Adrenal gland (tissue), 5 donors: ENCODE results near the gene RBPMS2.

ENCODE experiments used
- CTCF ChIP-seq, 6 experiments: fragments of 450-650 bp in 4 of 6; fragments of 200-600 bp in 2 of 6; sonication (generic) in 1 of 6; IDR thresholded peaks; 1 replicate in 5 of 6; 2 replicates in 1 of 6; pipeline versions ENCODE4 v1.5.1 to v1.8.0; 2016 to 2021; ENCODE audit warnings: antibody characterized with exemption in 6 of 6, mild to moderate bottlenecking in 2 of 6, moderate library complexity in 1 of 6
- POLR2A ChIP-seq, 2 donors: fragments of 450-650 bp; IDR thresholded peaks; one replicate each; pipeline ENCODE4 v1.6.1; 2017; ENCODE audit warnings: antibody characterized with exemption in 2 of 2, mild to moderate bottlenecking in 2 of 2, moderate library complexity in 1 of 2
- donor health status: DM: no; HTN: no; CAD: no.

DNA sequence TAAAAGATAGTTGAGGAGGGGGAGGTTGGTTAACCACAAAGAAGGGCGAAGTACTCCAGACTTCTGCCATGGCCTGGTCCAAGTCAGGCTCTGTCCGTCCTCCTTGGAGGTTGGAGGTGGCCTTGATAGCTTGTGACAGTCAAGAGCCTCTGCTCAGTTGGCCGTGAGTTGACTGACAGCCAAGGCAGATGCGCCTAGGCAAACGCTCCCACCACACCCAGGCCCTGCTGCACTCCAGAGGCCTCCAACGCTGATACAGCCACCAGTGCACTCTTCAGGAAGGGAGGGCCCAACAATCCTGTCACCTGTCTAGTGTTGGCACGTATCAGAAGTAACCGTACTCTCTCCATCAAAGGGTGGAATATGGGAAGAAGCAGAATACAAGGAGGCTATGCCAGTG, 9.3 kb downstream of the RBPMS2 start:
- no peak for TF ChIP-seq CTCF (IDR thresholded peaks at IDR 0.05)
- TF ChIP-seq POLR2A (IDR thresholded peaks at IDR 0.05), result no peak
